HEK293 (cell line): ENCODE measurements around the gene ONECUT1.
"Not testable (repeated sequence)": the region's sequence is repeated elsewhere in the genome, so short reads cannot be mapped to it uniquely, and the experiment has no call there.

Source experiments
- CTCF ChIP-seq: fragments of 450-650 bp; formaldehyde crosslinking; IDR thresholded peaks from 2 replicates; pipeline ENCODE4 v1.5.1; 2016; ENCODE audit warnings: missing biosample characterization, missing genetic modification characterization
- PBX3 ChIP-seq: sonication (generic); formaldehyde crosslinking; IDR thresholded peaks from 2 replicates; pipeline ENCODE4 v1.8.1; 2022; ENCODE audit warnings: mild to moderate bottlenecking, moderate library complexity, missing genetic modification reagents
- ZFHX2 ChIP-seq: fragments of 450-650 bp; formaldehyde crosslinking; conservative IDR thresholded peaks from 2 replicates; pipeline ENCODE4 v1.5.1; 2016; ENCODE audit warnings: missing biosample characterization, missing genetic modification characterization
- ZNF121 ChIP-seq: fragments of 450-650 bp; formaldehyde crosslinking; IDR thresholded peaks from 2 replicates; pipeline ENCODE4 v1.5.1; 2016; ENCODE audit warnings: missing biosample characterization, missing genetic modification characterization
- ZNF302 ChIP-seq: fragments of 450-650 bp; formaldehyde crosslinking; IDR thresholded peaks from 2 replicates; pipeline ENCODE4 v1.5.1; 2016; ENCODE audit warnings: missing biosample characterization, missing genetic modification characterization, low read depth
- ZNF391 ChIP-seq: fragments of 450-650 bp; formaldehyde crosslinking; IDR thresholded peaks from 2 replicates; pipeline ENCODE4 v1.5.1; 2016; ENCODE audit warnings: low read depth, missing biosample characterization, missing genetic modification characterization, borderline replicate concordance
- ZNF433 ChIP-seq: fragments of 450-650 bp; formaldehyde crosslinking; IDR thresholded peaks from 2 replicates; pipeline ENCODE4 v1.5.1; 2016; ENCODE audit warnings: missing biosample characterization, missing genetic modification characterization, low read depth
- ZNF510 ChIP-seq: fragments of 450-650 bp; formaldehyde crosslinking; IDR thresholded peaks from 2 replicates; pipeline ENCODE4 v1.5.1; 2018; ENCODE audit warnings: mild to moderate bottlenecking, missing genetic modification characterization, missing biosample characterization; ENCODE audit not compliant: insufficient replicate concordance
- ZNF600 ChIP-seq: fragments of 450-650 bp; formaldehyde crosslinking; IDR thresholded peaks from 2 replicates; pipeline ENCODE4 v1.5.1; 2016; ENCODE audit warnings: missing biosample characterization, missing genetic modification characterization
- ZNF76 ChIP-seq: fragments of 450-650 bp; formaldehyde crosslinking; IDR thresholded peaks from 2 replicates; pipeline ENCODE4; 2016; ENCODE audit warnings: low read depth, missing biosample characterization, missing genetic modification characterization, borderline replicate concordance
- ZNF843 ChIP-seq: fragments of 450-650 bp; formaldehyde crosslinking; IDR thresholded peaks from 2 replicates; pipeline ENCODE4 v1.5.1; 2016; ENCODE audit warnings: missing biosample characterization, missing genetic modification characterization

- TF ChIP-seq CTCF (tag by site-specific recombination); ZNF510 (tag by site-specific recombination); ZNF433 (tag by site-specific recombination); ZNF121 (tag by site-specific recombination); ZNF302 (tag by site-specific recombination); ZNF843 (tag by site-specific recombination); ZNF76 (tag by site-specific recombination); ZFHX2; ZNF600 (tag by site-specific recombination); PBX3 (CRISPR knock-in tag); ZNF391 (tag by site-specific recombination): not testable (repeated sequence)
These were observed 25.8 kb upstream of the ONECUT1 start for GRCh38 chr15:52815899-52816298.
